Measurements from ENCODE around the gene SIRT2.
A peak's percentile ranks its signal among the peaks of the same experiment; 100 is the strongest.
"Not testable (repeated sequence)": the region's sequence is repeated elsewhere in the genome, so short reads cannot be mapped to it uniquely, and the experiment has no call there.

The SIRT2 gene

GRCh38 chr19:38941979-38942378 is 42.6 kb upstream of the SIRT2 start:
- TF ChIP-seq MYC (IDR thresholded peaks at IDR 0.05; ENCODE audit: low read depth, low read length) (no peak), POLR2A (IDR thresholded peaks at IDR 0.05; ENCODE audit: extremely low read depth, insufficient read length) (no peak), CTCF (IDR thresholded peaks at IDR 0.05; ENCODE audit: low read depth, low read length) (no peak), MAX (IDR thresholded peaks at IDR 0.05; ENCODE audit: low read depth, low read length) (no peak)
- no peak for DNase-seq (ENCODE audit: low read depth)
- no peak overlapping the region for H3K4me3 ChIP-seq (ENCODE audit: low read depth, low read length)

- not testable (repeated sequence) for H3K4me3 ChIP-seq (ENCODE audit: low read depth, low read length); DNase-seq (ENCODE audit: low read depth)
Measured at GRCh38 chr19:38941466-38941865, 42.0 kb upstream of the SIRT2 start.

- TF ChIP-seq MAX (IDR thresholded peaks at IDR 0.05; ENCODE audit: low read depth, low read length) = no peak
- TF ChIP-seq POLR2A (IDR thresholded peaks at IDR 0.05; ENCODE audit: extremely low read depth, insufficient read length) = no peak
- no peak for TF ChIP-seq CTCF (IDR thresholded peaks at IDR 0.05; ENCODE audit: low read depth, low read length)
- TF ChIP-seq MYC (IDR thresholded peaks at IDR 0.05; ENCODE audit: low read depth, low read length) = no peak
- DNase-seq (ENCODE audit: low read depth) = no peak
- no peak overlapping the region for H3K4me3 ChIP-seq (ENCODE audit: low read depth, low read length)
Measured at GRCh38 chr19:38939957-38940356, 40.5 kb upstream of the SIRT2 start.

GRCh38 chr19:38933544-38933943 is 34.1 kb upstream of the SIRT2 start:
- no peak overlapping the region for H3K4me3 ChIP-seq (ENCODE audit: low read depth, low read length)
- TF ChIP-seq MAX (IDR thresholded peaks at IDR 0.05; ENCODE audit: low read depth, low read length) (no peak), POLR2A (IDR thresholded peaks at IDR 0.05; ENCODE audit: extremely low read depth, insufficient read length) (no peak), CTCF (IDR thresholded peaks at IDR 0.05; ENCODE audit: low read depth, low read length) (no peak)
- DNase-seq (ENCODE audit: low read depth) = no peak

- peak; percentile 45 for DNase-seq (ENCODE audit: low read depth)
- H3K4me3 ChIP-seq (ENCODE audit: low read depth, low read length) = no peak overlapping the region
- no peak for TF ChIP-seq MYC (IDR thresholded peaks at IDR 0.05; ENCODE audit: low read depth, low read length)
- TF ChIP-seq CTCF (IDR thresholded peaks at IDR 0.05; ENCODE audit: low read depth, low read length) = peak; percentile 16
Measured at GRCh38 chr19:38932425-38933179, 33.2 kb upstream of the SIRT2 start.

GRCh38 chr19:38931521-38931793 is 32.0 kb upstream of the SIRT2 start:
- TF ChIP-seq MYC (IDR thresholded peaks at IDR 0.05; ENCODE audit: low read depth, low read length) = no peak
- DNase-seq (ENCODE audit: low read depth) = no peak
- H3K4me3 ChIP-seq (ENCODE audit: low read depth, low read length) = peak overlapping the region; percentile 96

- H3K4me3 ChIP-seq (ENCODE audit: low read depth, low read length) = peak within 1 kb of the TSS; percentile 96
- DNase-seq (ENCODE audit: low read depth) = peak; percentile 97
- TF ChIP-seq MYC (IDR thresholded peaks at IDR 0.05; ENCODE audit: low read depth, low read length) = peak; percentile 66
- TF ChIP-seq POLR2A (IDR thresholded peaks at IDR 0.05; ENCODE audit: extremely low read depth, insufficient read length) = peak; percentile 81
- no peak for TF ChIP-seq CTCF (IDR thresholded peaks at IDR 0.05; ENCODE audit: low read depth, low read length)
- TF ChIP-seq MAX (IDR thresholded peaks at IDR 0.05; ENCODE audit: low read depth, low read length) = peak; percentile 68
Measured at GRCh38 chr19:38930776-38931520, 31.5 kb upstream of the SIRT2 start, which contains the start of gene MRPS12. Gene MRPS12 (plus strand): TSS chr19:38930944. CDS start chr19:38931295, 351 bp downstream.

Measured in NB4 (cell line).